CD4-positive, alpha-beta memory T cell (primary cell): ENCODE data around the gene POLR1G. TPM values are rescaled to one million over a fixed set of nuclear protein-coding genes. Genes with fewer than 3 reads are reported as not detected.
A peak's percentile ranks its signal among the peaks of the same experiment; 100 is the strongest.
"Not testable (repeated sequence)": the region's sequence is repeated elsewhere in the genome, so short reads cannot be mapped to it uniquely, and the experiment has no call there.

ENCODE experiments used
- CTCF ChIA-PET: fragments of 350-600 bp; sonication (Branson Sonifier 250); formaldehyde crosslinking; loops from one replicate; lab custom pipeline; 2021; ENCODE audit warnings: inconsistent platforms; ENCODE audit not compliant: partially characterized antibody; lab: Charles Lee
- POLR2A ChIA-PET: fragments of 350-600 bp; sonication (Branson Sonifier 250); formaldehyde crosslinking; loops from one replicate; lab custom pipeline; 2021; ENCODE audit not compliant: partially characterized antibody; lab: Charles Lee
- DNase-seq, 5 donors: peaks; one replicate each; pipeline versions ENCODE4 v3.0.0 to v3.0.0-alpha.2; 2020 to 2022; ENCODE audit warnings: mixed read lengths in 1 of 5
- H3K27ac ChIP-seq: one replicate; pipeline ENCODE4 v1.7.0; 2013; ENCODE audit warnings: low read depth, low read length
- H3K27me3 ChIP-seq: 2 replicates; pipeline ENCODE4 v1.7.0; 2013; ENCODE audit warnings: mild to moderate bottlenecking, low read length, moderate library complexity; ENCODE audit not compliant: insufficient read depth
- H3K36me3 ChIP-seq: 2 replicates; pipeline ENCODE4 v1.7.0; 2013; ENCODE audit warnings: mild to moderate bottlenecking, low read length, moderate library complexity; ENCODE audit not compliant: insufficient read depth
- H3K4me1 ChIP-seq: 2 replicates; pipeline ENCODE4 v1.7.0; 2013; ENCODE audit warnings: mild to moderate bottlenecking, low read length, moderate library complexity; ENCODE audit not compliant: insufficient read depth
- H3K4me3 ChIP-seq, 2 donors: one replicate each; pipeline ENCODE4 v1.7.0; 2013; ENCODE audit warnings: low read length in 2 of 2, mild to moderate bottlenecking in 1 of 2
- H3K9me3 ChIP-seq, 2 donors: one replicate each; pipeline ENCODE4 v1.7.0; 2013; ENCODE audit warnings: low read length in 2 of 2, control low read depth in 1 of 2; ENCODE audit not compliant: control insufficient read depth in 1 of 2
- H3K27ac Mint-ChIP-seq, 7 donors: one replicate each; pipeline ENCODE4 v1.8.0; 2020 to 2021; ENCODE audit warnings: mixed read lengths in 7 of 7, mild to moderate bottlenecking in 6 of 7, inconsistent platforms in 3 of 7, moderate library complexity in 3 of 7
- H3K27me3 Mint-ChIP-seq, 2 donors: one replicate each; pipeline ENCODE4 v1.8.0; 2020 to 2021; ENCODE audit warnings: mixed read lengths in 2 of 2
- H3K36me3 Mint-ChIP-seq, 2 donors: one replicate each; pipeline ENCODE4 v1.8.0; 2020 to 2021; ENCODE audit warnings: mixed read lengths in 2 of 2, inconsistent platforms in 1 of 2, mild to moderate bottlenecking in 1 of 2
- H3K4me1 Mint-ChIP-seq, 4 donors: one replicate each; pipeline ENCODE4 v1.8.0; 2020 to 2021; ENCODE audit warnings: mixed read lengths in 4 of 4, mild to moderate bottlenecking in 1 of 4
- H3K4me3 Mint-ChIP-seq, 8 donors: one replicate each; pipeline ENCODE4 v1.8.0; 2020 to 2021; ENCODE audit warnings: mixed read lengths in 8 of 8, mild to moderate bottlenecking in 7 of 8, moderate library complexity in 6 of 8, inconsistent platforms in 3 of 8
- H3K9me3 Mint-ChIP-seq, 8 donors: one replicate each; pipeline ENCODE4 v1.8.0; 2020 to 2021; ENCODE audit warnings: mixed read lengths in 8 of 8, mild to moderate bottlenecking in 5 of 8, inconsistent platforms in 3 of 8, moderate library complexity in 1 of 8
- intact Hi-C: fragments of 100-400 bp; cut with micrococcal nuclease; formaldehyde crosslinking; loops from one replicate; pipeline ENCODE4 v1.15.1; 2023
- polyA plus RNA-seq, 2 donors: library from polyadenylated mRNA; unstranded; fragments of 300-500 nt; fragmentation: Illumina TruSeq; gene quantifications; one replicate each; pipeline ENCODE4 v1.2.3, GENCODE V29; 2021
- total RNA-seq, 2 experiments: library from RNA; stranded (reverse); gene quantifications; one replicate each; pipeline ENCODE4 v1.2.3, GENCODE V29; 2021

POLR1G gene
- total and polyA plus RNA-seq, 4 experiments from 2014 or later = 1.2 to 8.4 (median 2.5) TPM

- Mint-ChIP-seq H3K36me3 (peaks cover 0 to 9% of the 10 kb centered on the region in 2 donors), H3K4me1 (peaks cover 13 to 35% (median 26%) of the 10 kb centered on the region in 4 donors), H3K9me3 (peaks cover 0 to 4% (median 0%) of the 10 kb centered on the region in 8 donors), H3K4me3 (peak overlapping the region; percentile 90 to 99 (median 97)), H3K27me3 (peaks cover 12 to 22% of the 10 kb centered on the region in 2 donors), H3K27ac (peak overlapping the region; percentile 69 to 99 (median 96))
- ChIA-PET CTCF (interaction anchor here (2.1 kb wide), 1 partner anchor 11 kb away, joined by 4 read pairs; no protein-coding TSS in a partner anchor), POLR2A (interaction anchor here (1.0 to 2.1 kb wide), 5 partner anchors 18 to 73 kb away, joined by 3 to 6 read pairs (median 3); no protein-coding TSS in a partner anchor)
- Histone ChIP-seq H3K4me3 (peak overlapping the region; percentile 91 to 94), H3K27me3 (peaks cover 16% of the 10 kb centered on the region), H3K9me3 (no peaks in the 10 kb centered on the region), H3K36me3 (no peaks in the 10 kb centered on the region), H3K4me1 (peaks cover 35% of the 10 kb centered on the region), H3K27ac (peak overlapping the region; percentile 65)
- peak; percentile 80 to 91 (median 82) for DNase-seq
- intact Hi-C loops = loop anchor here (1.0 to 5.0 kb wide), 7 partner anchors 18 to 1942 kb away; partner anchors contain the start of genes DHX34, ERCC1, ERCC2 and MYPOP
Observed at GRCh38 chr19:45405435-45406225, 814 bp upstream of the POLR1G start.

GRCh38 chr19:45407091-45407375 is 589 bp downstream of the POLR1G start:
- H3K4me1 Mint-ChIP-seq = peaks cover 13 to 35% (median 26%) of the 10 kb centered on the region in 4 donors
- peak overlapping the region in 3 of 7 donors; percentile 46 to 95 (median 92) for H3K27ac Mint-ChIP-seq

GRCh38 chr19:45407585-45407984 is 1.1 kb downstream of the POLR1G start:
- Mint-ChIP-seq H3K27ac (peak overlapping the region in 1 of 7 donors; percentile 46), H3K36me3 (peaks cover 0 to 12% of the 10 kb centered on the region in 2 donors), H3K27me3 (peaks cover 10 to 22% of the 10 kb centered on the region in 2 donors), H3K4me1 (peaks cover 13 to 35% (median 26%) of the 10 kb centered on the region in 4 donors), H3K4me3 (peak overlapping the region in 2 of 8 donors; percentile 46 to 95)
- intact Hi-C loops = loop anchor here (2.0 to 5.0 kb wide), 3 partner anchors 495 to 1940 kb away; partner anchors contain the start of genes DHX34, MYPOP and TOMM40
- H3K4me1 ChIP-seq = peaks cover 35% of the 10 kb centered on the region
- not testable (repeated sequence) for H3K9me3 ChIP-seq, H3K9me3 Mint-ChIP-seq, H3K36me3 ChIP-seq, H3K4me3 ChIP-seq, H3K27ac ChIP-seq, DNase-seq
- ChIA-PET POLR2A (interaction anchor here (1.2 to 1.3 kb wide), 2 partner anchors 71 to 235 kb away, joined by 3 read pairs; no protein-coding TSS in a partner anchor), CTCF (interaction anchor here (1.1 to 1.3 kb wide), 2 partner anchors 71 to 235 kb away, joined by 3 read pairs; no protein-coding TSS in a partner anchor)
- H3K27me3 ChIP-seq = peaks cover 16% of the 10 kb centered on the region

More at GRCh38 chr19:45407091-45407375, 589 bp downstream of the POLR1G start:
- intact Hi-C loops = loop anchor here (2.0 to 5.0 kb wide), 3 partner anchors 496 to 1940 kb away; partner anchors contain the start of genes DHX34, MYPOP and TOMM40
- CTCF ChIA-PET = interaction anchor here (1.1 to 1.3 kb wide), 2 partner anchors 72 to 235 kb away, joined by 3 read pairs; no protein-coding TSS in a partner anchor
- DNase-seq = no peak
- peak overlapping the region; percentile 65 for H3K27ac ChIP-seq
- H3K4me3 ChIP-seq = peak overlapping the region; percentile 91 to 94
- Mint-ChIP-seq H3K36me3 (peaks cover 0 to 9% of the 10 kb centered on the region in 2 donors), H3K27me3 (peaks cover 11 to 22% of the 10 kb centered on the region in 2 donors), H3K9me3 (peaks cover 0 to 4% (median 0%) of the 10 kb centered on the region in 8 donors), H3K4me3 (peak overlapping the region; percentile 90 to 99 (median 97))
- H3K4me1 ChIP-seq = peaks cover 35% of the 10 kb centered on the region
- H3K27me3 ChIP-seq = peaks cover 16% of the 10 kb centered on the region
- POLR2A ChIA-PET = interaction anchor here (1.2 to 1.3 kb wide), 2 partner anchors 71 to 235 kb away, joined by 3 read pairs; no protein-coding TSS in a partner anchor
- no peaks in the 10 kb centered on the region for H3K9me3 ChIP-seq
- H3K36me3 ChIP-seq = no peaks in the 10 kb centered on the region

GRCh38 chr19:45408121-45408520 is 1.7 kb downstream of the POLR1G start:
- H3K4me3 ChIP-seq = no peak overlapping the region
- DNase-seq = no peak
- H3K4me1 ChIP-seq = peaks cover 35% of the 10 kb centered on the region
- POLR2A ChIA-PET = interaction anchor here (1.2 to 1.3 kb wide), 2 partner anchors 70 to 234 kb away, joined by 3 read pairs; no protein-coding TSS in a partner anchor
- H3K27me3 ChIP-seq = peaks cover 16% of the 10 kb centered on the region
- H3K9me3 ChIP-seq = no peaks in the 10 kb centered on the region
- no peak overlapping the region for H3K27ac ChIP-seq
- Mint-ChIP-seq H3K36me3 (peaks cover 3 to 16% of the 10 kb centered on the region in 2 donors), H3K27ac (no peak overlapping the region), H3K9me3 (peaks cover 0 to 4% (median 0%) of the 10 kb centered on the region in 8 donors), H3K27me3 (peaks cover 10 to 19% of the 10 kb centered on the region in 2 donors), H3K4me1 (peaks cover 13 to 35% (median 26%) of the 10 kb centered on the region in 4 donors), H3K4me3 (peak overlapping the region in 6 of 8 donors; percentile 29 to 73 (median 40))
- CTCF ChIA-PET = interaction anchor here (1.1 kb wide), 1 partner anchor 71 kb away, joined by 3 read pairs; no protein-coding TSS in a partner anchor
- intact Hi-C loops = loop anchor here (5.0 kb wide), 2 partner anchors 516 to 1939 kb away; partner anchors contain the start of genes DHX34 and TOMM40
- no peaks in the 10 kb centered on the region for H3K36me3 ChIP-seq

GRCh38 chr19:45408830-45409556 is 2.5 kb downstream of the POLR1G start:
- Histone ChIP-seq H3K9me3 (no peaks in the 10 kb centered on the region), H3K4me1 (peaks cover 32% of the 10 kb centered on the region), H3K27me3 (peaks cover 9% of the 10 kb centered on the region), H3K4me3 (no peak overlapping the region), H3K36me3 (no peaks in the 10 kb centered on the region), H3K27ac (no peak overlapping the region)
- H3K4me1 Mint-ChIP-seq = peaks cover 13 to 35% (median 24%) of the 10 kb centered on the region in 4 donors
- intact Hi-C loops = loop anchor here (5.0 kb wide), 2 partner anchors 517 to 1938 kb away; partner anchors contain the start of genes DHX34 and TOMM40
- no peak for DNase-seq
- H3K9me3 Mint-ChIP-seq = peaks cover 0 to 4% (median 0%) of the 10 kb centered on the region in 8 donors
- ChIA-PET POLR2A (no interaction called here), CTCF (no interaction called here)
- H3K4me3 Mint-ChIP-seq = no peak overlapping the region
- peaks cover 8 to 17% of the 10 kb centered on the region in 2 donors for H3K36me3 Mint-ChIP-seq
- peak overlapping the region in 1 of 7 donors; percentile 16 for H3K27ac Mint-ChIP-seq
- H3K27me3 Mint-ChIP-seq = peaks cover 7 to 11% of the 10 kb centered on the region in 2 donors

GRCh38 chr19:45409557-45409920 is 3.1 kb downstream of the POLR1G start:
- no peak for DNase-seq
- Histone ChIP-seq H3K4me3 (no peak overlapping the region), H3K27me3 (peaks cover 3% of the 10 kb centered on the region), H3K36me3 (peaks cover under 1% of the 10 kb centered on the region), H3K27ac (no peak overlapping the region), H3K4me1 (peaks cover 26% of the 10 kb centered on the region), H3K9me3 (no peaks in the 10 kb centered on the region)
- H3K9me3 Mint-ChIP-seq = peaks cover 0 to 4% (median 0%) of the 10 kb centered on the region in 8 donors
- intact Hi-C loops = loop anchor here (5.0 kb wide), 2 partner anchors 517 to 1938 kb away; partner anchors contain the start of genes DHX34 and TOMM40
- ChIA-PET CTCF (no interaction called here), POLR2A (no interaction called here)
- peaks cover 12 to 31% (median 19%) of the 10 kb centered on the region in 4 donors for H3K4me1 Mint-ChIP-seq
- H3K27ac Mint-ChIP-seq = peak overlapping the region in 1 of 7 donors; percentile 12
- H3K27me3 Mint-ChIP-seq = peaks cover 4 to 6% of the 10 kb centered on the region in 2 donors
- peaks cover 12 to 20% of the 10 kb centered on the region in 2 donors for H3K36me3 Mint-ChIP-seq
- no peak overlapping the region for H3K4me3 Mint-ChIP-seq
